Immature natural killer cell (primary cell): Measurements from ENCODE around the gene CHRNG. TPM values are rescaled to one million over a fixed set of nuclear protein-coding genes. Genes with fewer than 3 reads are reported as not detected.

Source experiments
- DNase-seq, 3 donors: peaks; one replicate each; pipeline ENCODE4 v3.0.0; 2022; ENCODE audit warnings: mixed read lengths in 1 of 3
- H3K27ac Mint-ChIP-seq, 6 donors: one replicate each; pipeline ENCODE4 v1.8.0; 2020; ENCODE audit warnings: mixed read lengths in 6 of 6, mild to moderate bottlenecking in 5 of 6, inconsistent platforms in 4 of 6, moderate library complexity in 3 of 6
- H3K27me3 Mint-ChIP-seq, 3 donors: one replicate each; pipeline ENCODE4 v1.8.0; 2020 to 2021; ENCODE audit warnings: low read depth in 3 of 3, mild to moderate bottlenecking in 3 of 3, mixed read lengths in 3 of 3, moderate library complexity in 3 of 3, inconsistent platforms in 1 of 3
- H3K36me3 Mint-ChIP-seq, 3 donors: one replicate each; pipeline ENCODE4 v1.8.0; 2020; ENCODE audit warnings: mixed read lengths in 3 of 3, inconsistent platforms in 2 of 3, mild to moderate bottlenecking in 2 of 3
- H3K4me1 Mint-ChIP-seq, 2 donors: one replicate each; pipeline ENCODE4 v1.8.0; 2020; ENCODE audit warnings: inconsistent platforms in 2 of 2, mild to moderate bottlenecking in 2 of 2, mixed read lengths in 2 of 2, moderate library complexity in 1 of 2
- H3K4me3 Mint-ChIP-seq, 5 donors: one replicate each; pipeline ENCODE4 v1.8.0; 2020; ENCODE audit warnings: mild to moderate bottlenecking in 5 of 5, mixed read lengths in 5 of 5, inconsistent platforms in 3 of 5, moderate library complexity in 3 of 5
- H3K9me3 Mint-ChIP-seq, 6 donors: one replicate each; pipeline ENCODE4 v1.8.0; 2020; ENCODE audit warnings: mild to moderate bottlenecking in 6 of 6, mixed read lengths in 6 of 6, inconsistent platforms in 4 of 6, moderate library complexity in 3 of 6
- polyA plus RNA-seq, 3 donors: library from polyadenylated mRNA; unstranded; fragments of 300-500 nt; fragmentation: Illumina TruSeq; gene quantifications; one replicate each; pipeline ENCODE4 v1.2.3, GENCODE V29; 2021

Gene CHRNG, protein sequence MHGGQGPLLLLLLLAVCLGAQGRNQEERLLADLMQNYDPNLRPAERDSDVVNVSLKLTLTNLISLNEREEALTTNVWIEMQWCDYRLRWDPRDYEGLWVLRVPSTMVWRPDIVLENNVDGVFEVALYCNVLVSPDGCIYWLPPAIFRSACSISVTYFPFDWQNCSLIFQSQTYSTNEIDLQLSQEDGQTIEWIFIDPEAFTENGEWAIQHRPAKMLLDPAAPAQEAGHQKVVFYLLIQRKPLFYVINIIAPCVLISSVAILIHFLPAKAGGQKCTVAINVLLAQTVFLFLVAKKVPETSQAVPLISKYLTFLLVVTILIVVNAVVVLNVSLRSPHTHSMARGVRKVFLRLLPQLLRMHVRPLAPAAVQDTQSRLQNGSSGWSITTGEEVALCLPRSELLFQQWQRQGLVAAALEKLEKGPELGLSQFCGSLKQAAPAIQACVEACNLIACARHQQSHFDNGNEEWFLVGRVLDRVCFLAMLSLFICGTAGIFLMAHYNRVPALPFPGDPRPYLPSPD
- polyA plus RNA-seq: not detected

DNA sequence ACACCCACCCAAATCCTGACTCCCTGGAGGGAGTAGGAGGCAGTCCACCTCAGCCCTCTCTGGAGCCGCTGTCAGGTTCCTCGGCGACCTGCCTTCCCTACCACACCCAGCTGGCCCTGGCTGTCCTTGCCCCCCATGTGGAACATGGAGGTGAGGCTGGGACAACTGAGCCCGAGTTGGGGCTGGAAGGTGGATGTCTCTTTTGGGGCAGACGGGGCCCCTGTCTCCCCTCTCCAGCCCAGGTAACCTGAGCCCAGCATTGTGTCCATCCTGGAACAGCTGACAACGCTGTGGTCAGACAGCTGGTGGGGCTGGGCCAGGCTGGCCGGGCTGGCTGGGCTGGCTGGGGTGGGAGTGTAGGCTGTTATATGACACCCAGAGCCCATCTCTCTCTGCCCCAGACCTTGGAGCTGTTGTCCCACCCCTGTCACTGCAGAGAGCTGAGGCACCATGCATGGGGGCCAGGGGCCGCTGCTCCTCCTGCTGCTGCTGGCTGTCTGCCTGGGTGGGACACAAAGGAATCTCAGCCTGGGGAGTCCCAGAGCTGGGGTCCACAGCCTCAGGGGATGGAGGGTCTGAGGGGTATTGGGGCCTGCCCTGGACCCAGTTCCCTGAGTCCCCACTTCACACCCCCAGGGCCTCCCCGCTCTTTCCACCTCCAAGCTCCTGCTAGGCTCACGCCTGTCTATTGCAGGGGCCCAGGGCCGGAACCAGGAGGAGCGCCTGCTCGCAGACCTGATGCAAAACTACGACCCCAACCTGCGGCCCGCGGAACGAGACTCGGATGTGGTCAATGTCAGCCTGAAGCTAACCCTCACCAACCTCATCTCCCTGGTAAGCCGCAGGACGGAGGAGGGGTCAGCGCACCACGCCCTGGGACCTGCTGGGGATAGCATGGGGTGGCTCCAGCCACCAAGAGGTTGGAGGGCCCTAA, at the start of gene CHRNG:
TSS of gene CHRNG (plus strand) at position 395 of the 934 bp plus-strand sequence. CDS start at position 451, 56 bp downstream.
- Mint-ChIP-seq H3K4me1 (peaks cover 0 to 1% of the 10 kb centered on the region in 2 donors), H3K27ac (no peak within 1 kb of the TSS), H3K4me3 (no peak within 1 kb of the TSS), H3K36me3 (no peaks in the 10 kb centered on the region), H3K27me3 (peaks cover 4 to 9% (median 4%) of the 10 kb centered on the region in 3 donors), H3K9me3 (peaks cover 0 to 1% (median 0%) of the 10 kb centered on the region in 6 donors)
- DNase-seq: no peak

DNA sequence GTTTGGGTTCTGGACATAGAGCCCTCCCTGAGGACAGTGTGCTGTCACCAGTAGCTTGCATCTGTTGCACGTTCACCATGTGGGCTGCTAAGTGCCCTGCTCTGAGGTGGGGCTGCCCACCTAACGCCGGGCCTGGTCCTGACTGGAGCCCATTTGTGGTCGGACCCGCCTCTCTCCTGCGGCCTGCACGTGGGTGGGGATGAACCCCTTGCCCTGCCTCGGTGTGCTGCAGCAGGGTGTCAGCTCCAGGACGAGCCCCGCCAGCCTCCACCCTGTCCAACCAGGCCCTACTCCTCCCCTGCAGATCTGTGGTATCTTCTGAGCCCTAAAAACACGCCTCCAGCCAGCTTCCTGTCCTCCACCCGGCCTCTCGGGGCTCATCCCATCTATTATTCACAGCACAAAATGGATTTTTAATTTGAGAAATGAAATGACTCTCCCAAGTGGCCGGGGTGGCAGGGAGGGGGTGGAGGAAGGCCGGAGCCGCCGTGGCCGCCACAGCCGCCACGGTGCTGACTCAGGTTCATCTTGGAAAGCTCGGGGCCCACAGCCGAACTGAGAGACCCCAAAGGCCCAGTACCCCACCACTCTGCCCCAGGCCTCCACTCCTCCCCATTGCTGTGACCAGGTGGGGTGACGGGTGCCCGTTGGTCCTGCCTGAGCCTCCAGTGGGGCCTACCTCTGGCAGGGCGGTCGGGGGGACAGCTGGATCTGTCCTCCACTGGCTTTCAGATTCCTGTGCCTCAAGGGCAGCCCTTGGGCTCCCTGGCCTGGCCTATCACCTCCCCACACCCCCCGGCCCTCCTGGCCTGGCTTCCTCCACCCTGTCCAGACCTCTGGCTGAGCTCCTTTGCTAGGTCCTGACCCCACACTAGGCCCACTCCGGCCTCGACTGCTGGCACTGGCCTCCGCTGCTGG, 49.0 kb upstream of the CHRNG start:
- Mint-ChIP-seq H3K27me3 (peaks cover 0 to 16% (median 10%) of the 10 kb centered on the region in 3 donors), H3K27ac (no peak overlapping the region), H3K9me3 (peaks cover 0 to 2% (median 0%) of the 10 kb centered on the region in 6 donors), H3K36me3 (no peaks in the 10 kb centered on the region), H3K4me1 (peaks cover 0 to 8% of the 10 kb centered on the region in 2 donors), H3K4me3 (no peak overlapping the region)
- no peak for DNase-seq

DNA sequence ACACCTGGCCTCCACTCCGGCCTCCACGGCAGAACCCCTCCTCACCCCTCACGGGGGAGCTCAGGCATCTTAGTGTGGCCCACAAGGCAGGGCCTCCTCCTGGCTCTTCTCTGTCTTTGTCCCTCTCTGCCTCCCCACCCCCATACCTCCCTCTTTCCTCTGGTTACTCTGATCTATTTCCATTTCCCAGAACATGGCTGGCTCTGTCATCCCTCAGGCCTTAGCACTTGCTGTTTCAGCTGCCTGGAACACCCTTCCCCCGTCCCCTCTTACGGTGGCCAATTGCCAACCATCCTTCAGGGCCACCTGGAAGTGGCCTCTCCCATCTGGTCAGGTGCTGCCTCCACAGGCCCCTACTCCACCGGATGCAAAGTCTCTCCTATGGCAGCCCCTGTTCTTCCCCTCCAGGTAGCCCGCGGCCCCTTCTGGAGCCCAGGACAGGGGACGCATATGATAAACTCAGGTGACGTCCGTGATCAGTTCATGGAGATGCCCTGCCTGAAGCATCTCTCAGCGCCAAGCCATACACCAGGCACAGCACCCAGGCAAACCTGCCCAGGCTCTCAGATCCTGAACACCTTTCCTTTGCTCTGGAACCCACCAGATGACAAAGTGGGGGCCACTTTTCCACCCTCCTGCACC, 48.2 kb upstream of the CHRNG start:
- no peak for DNase-seq
- H3K4me3 Mint-ChIP-seq: no peak overlapping the region
- H3K9me3 Mint-ChIP-seq: peaks cover 0 to 2% (median 0%) of the 10 kb centered on the region in 6 donors
- H3K36me3 Mint-ChIP-seq: no peaks in the 10 kb centered on the region
- H3K27ac Mint-ChIP-seq: no peak overlapping the region
- peaks cover 0 to 8% of the 10 kb centered on the region in 2 donors for H3K4me1 Mint-ChIP-seq
- peaks cover 0 to 18% (median 10%) of the 10 kb centered on the region in 3 donors for H3K27me3 Mint-ChIP-seq

DNA sequence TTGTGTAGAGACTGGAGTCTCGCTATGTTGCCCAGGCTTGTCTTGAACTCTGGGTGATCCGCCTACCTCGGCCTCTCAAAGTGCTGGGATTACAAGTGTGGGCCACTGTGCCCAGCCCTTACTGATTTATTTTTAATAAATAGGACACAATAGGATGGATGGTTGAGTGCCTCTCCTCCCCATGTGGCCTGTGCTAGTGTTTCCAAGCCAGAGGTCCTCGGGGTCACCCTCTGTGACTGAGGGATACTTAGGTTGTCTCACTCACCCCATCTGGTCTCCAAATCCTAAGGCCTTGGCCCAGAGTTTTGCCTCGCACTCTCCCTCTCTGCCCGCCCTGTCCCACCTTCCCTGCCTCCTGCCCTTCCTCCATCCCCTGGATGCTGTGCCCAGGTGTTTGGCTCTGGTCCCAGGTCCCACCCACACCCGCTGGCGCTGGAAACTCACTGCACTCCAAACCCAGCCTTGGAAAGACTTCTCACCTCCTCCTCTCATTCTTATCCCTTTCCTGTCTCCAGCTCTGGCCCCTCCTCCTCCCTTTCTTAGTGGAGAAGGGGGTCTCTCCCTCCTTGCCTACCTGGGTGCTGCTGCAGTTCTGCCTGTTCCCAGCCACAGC, 47.1 kb upstream of the CHRNG start:
- H3K27me3 Mint-ChIP-seq: peaks cover 0 to 18% (median 10%) of the 10 kb centered on the region in 3 donors
- no peaks in the 10 kb centered on the region for H3K36me3 Mint-ChIP-seq
- H3K27ac Mint-ChIP-seq: peak overlapping the region in 1 of 6 donors; percentile 53
- peaks cover 0 to 8% of the 10 kb centered on the region in 2 donors for H3K4me1 Mint-ChIP-seq
- DNase-seq: no peak
- H3K9me3 Mint-ChIP-seq: peaks cover 0 to 2% (median 0%) of the 10 kb centered on the region in 6 donors
- H3K4me3 Mint-ChIP-seq: no peak overlapping the region

DNA sequence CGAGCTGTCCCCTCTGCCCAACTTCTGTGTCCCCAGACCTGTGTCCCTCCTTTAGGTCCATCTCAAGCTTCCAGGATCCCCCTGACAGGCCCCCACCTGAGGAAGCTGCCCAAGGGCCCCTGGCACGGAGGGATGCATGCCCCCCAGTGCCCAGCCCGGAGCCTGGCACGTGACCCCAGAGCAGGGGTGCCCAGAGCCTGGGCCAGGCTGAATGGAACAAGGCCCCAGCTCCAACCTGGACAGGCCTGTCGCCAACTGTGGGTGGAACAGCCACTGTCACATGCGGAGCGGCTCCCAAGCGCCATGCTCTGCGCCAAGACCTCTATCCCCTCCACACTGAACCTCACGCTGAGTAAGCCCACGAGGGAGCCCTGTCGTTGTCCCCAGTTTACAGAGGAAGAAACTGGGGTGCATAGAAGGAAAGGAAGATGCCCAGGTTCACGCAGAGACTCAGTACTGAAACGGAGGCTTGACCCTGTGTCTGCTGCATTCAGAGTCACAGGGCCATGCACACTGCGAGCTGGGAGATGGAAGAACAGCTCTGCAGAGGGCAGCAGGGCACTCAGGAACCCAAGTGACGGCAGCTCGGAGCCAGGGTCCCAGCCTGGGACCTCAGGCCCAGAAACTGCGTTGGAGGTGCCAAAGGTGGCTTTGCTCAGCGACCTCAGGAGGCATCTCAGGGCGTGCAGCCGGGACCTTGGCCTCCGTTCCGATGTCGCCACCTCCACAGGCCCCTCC, 46.4 kb upstream of the CHRNG start:
- Mint-ChIP-seq H3K4me3 (no peak overlapping the region), H3K4me1 (peaks cover 0 to 8% of the 10 kb centered on the region in 2 donors), H3K27me3 (peaks cover 0 to 17% (median 10%) of the 10 kb centered on the region in 3 donors), H3K36me3 (no peaks in the 10 kb centered on the region), H3K27ac (no peak overlapping the region), H3K9me3 (peaks cover 0 to 2% (median 0%) of the 10 kb centered on the region in 6 donors)
- no peak for DNase-seq

DNA sequence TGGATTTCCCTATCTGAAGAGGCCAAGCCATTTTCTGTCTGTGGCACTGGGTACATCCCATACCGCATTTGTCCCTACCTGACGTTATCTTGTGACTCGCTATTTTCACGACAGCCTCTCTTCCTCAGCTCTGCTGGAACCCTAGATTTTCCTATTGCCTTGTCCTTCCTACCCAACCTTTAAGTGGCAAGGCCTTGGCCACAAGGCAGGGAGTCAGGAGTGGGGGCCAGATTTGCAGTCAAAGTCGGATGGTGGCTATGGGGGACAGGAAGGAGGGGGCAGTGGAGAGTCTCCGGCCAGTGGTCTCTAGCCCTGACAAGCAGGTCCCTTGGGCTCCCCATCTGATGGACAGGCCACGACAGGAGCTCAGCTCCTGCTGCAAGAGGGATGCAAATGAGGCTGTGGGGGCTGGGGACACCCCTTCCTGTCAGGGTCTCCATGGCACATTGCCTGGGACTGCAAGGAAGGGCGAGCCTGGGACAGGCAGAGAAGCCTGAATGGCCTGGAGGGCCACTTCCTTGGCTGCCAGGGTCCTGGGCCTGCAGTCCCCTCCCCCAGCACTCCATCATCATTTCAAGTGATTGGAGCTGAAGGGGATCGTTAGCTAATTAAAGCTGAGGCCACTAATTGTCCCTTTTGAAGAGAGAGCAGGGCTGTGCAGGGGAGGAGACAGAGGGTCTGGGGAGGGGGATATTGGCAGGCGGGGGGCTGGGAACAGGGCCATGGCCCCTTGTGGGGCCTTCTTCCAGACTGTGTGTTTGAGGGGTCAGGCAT, 45.6 kb upstream of the CHRNG start:
- no peaks in the 10 kb centered on the region for H3K36me3 Mint-ChIP-seq
- no peak for DNase-seq
- H3K4me1 Mint-ChIP-seq: peaks cover 0 to 4% of the 10 kb centered on the region in 2 donors
- peaks cover 0 to 1% (median 0%) of the 10 kb centered on the region in 6 donors for H3K9me3 Mint-ChIP-seq
- no peak overlapping the region for H3K4me3 Mint-ChIP-seq
- H3K27me3 Mint-ChIP-seq: peaks cover 0 to 11% (median 8%) of the 10 kb centered on the region in 3 donors
- H3K27ac Mint-ChIP-seq: no peak overlapping the region

DNA sequence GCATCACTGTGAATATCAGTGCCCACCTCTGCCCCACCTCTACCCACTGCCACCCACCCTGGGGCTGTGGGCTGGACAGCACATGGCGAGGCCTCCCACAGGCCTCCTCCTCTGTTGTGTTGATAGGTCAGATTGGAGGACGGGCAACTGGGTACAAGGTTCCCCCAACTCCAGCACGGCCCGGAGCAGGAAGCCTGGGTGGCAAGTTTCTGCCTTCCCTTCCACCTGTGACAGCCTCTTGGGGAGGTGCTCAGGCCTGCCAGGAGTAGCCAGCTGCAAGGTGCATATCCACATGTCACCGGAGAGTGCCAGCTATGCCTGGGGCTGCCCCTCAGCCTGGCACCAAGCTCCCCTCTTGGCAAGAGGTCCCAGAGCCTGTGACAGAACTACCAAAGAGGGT, 45.0 kb upstream of the CHRNG start:
- no peak overlapping the region for H3K27ac Mint-ChIP-seq
- H3K36me3 Mint-ChIP-seq: no peaks in the 10 kb centered on the region
- no peak for DNase-seq
- H3K4me1 Mint-ChIP-seq: no peaks in the 10 kb centered on the region
- H3K27me3 Mint-ChIP-seq: peaks cover 0 to 8% (median 7%) of the 10 kb centered on the region in 3 donors
- no peak overlapping the region for H3K4me3 Mint-ChIP-seq
- no peaks in the 10 kb centered on the region for H3K9me3 Mint-ChIP-seq

DNA sequence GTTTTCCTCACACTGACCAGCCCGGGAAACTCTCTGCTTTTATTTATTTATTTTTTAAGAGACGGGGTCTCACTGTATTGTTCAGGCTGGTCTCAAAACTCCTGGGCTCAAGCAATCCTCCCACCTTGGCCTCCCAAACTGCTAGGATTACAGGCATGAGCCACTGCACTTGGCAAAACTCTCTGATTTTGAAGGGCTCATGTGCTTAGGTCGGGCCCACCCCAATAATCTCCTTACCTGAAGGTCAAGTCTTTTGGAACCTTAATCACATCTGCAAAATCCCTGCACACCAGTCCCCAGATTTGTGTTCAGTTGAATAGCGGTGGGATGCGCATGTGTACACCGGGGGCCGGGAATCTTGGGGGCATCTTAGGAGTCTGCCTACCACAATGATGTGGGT, 44.2 kb upstream of the CHRNG start:
- no peaks in the 10 kb centered on the region for H3K4me1 Mint-ChIP-seq
- H3K27me3 Mint-ChIP-seq: peaks cover 0 to 7% (median 6%) of the 10 kb centered on the region in 3 donors
- no peak overlapping the region for H3K27ac Mint-ChIP-seq
- H3K4me3 Mint-ChIP-seq: no peak overlapping the region
- no peaks in the 10 kb centered on the region for H3K36me3 Mint-ChIP-seq
- DNase-seq: no peak
- no peaks in the 10 kb centered on the region for H3K9me3 Mint-ChIP-seq

DNA sequence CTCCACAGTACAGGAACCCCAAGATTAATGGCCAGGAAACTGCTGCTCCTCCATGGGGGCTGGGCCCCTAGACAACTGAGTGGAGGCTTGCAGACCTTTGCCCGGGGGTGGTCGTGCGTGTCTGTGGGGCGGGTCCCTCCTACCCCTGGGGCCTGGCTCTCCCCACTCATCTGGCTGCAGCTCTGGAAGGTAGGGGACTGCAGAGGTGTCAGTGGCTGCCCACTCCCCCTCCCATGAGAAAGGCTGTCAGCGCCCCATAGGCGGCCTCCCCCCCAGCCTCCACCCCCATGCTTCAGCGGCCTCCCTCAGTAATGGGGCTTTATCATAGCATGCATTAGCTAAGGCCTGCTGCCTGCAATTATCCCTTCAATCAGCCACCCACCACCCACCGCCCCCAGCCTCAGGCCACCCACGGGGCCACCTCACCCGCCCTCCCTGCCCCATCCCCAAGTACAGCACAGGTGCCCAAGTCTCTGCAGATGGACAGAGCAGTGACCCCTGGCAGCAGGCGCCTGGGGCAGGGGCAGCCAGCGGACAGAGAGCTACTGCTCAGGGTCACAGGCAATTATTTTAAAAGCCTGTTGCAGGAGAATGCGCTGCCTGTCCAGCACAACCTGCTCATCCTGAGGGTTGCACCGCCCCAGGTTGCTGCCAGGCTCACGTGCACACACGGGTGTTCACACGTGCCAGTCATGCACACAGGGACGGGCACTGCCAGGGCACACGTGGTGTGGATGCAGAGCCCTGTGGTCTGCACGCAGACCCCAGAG, 42.8 kb upstream of the CHRNG start:
- peaks cover 0 to 7% (median 2%) of the 10 kb centered on the region in 3 donors for H3K27me3 Mint-ChIP-seq
- H3K36me3 Mint-ChIP-seq: no peaks in the 10 kb centered on the region
- H3K4me3 Mint-ChIP-seq: no peak overlapping the region
- H3K27ac Mint-ChIP-seq: no peak overlapping the region
- no peak for DNase-seq
- no peaks in the 10 kb centered on the region for H3K9me3 Mint-ChIP-seq
- no peaks in the 10 kb centered on the region for H3K4me1 Mint-ChIP-seq

DNA sequence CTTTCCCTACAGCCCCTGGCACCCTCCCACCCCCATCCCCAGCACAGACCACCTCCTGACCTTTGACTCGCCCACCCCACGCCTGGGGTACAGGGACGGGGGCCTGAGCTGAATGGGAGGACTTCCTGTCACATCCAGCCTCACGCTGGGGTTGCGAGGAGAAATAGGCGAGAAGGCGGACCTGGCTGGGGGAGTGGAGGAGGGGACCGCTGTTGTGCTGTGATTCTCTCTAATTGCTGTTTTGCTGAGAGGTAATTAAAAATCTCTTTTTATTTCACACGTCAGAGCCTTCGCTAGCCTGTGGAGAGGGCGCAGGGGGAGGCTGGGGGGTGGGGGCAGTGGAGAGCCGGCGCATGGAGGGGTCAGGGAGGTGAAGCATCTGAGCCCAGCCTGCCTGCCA, 42.1 kb upstream of the CHRNG start:
- peaks cover 0 to 7% (median 1%) of the 10 kb centered on the region in 3 donors for H3K27me3 Mint-ChIP-seq

DNA sequence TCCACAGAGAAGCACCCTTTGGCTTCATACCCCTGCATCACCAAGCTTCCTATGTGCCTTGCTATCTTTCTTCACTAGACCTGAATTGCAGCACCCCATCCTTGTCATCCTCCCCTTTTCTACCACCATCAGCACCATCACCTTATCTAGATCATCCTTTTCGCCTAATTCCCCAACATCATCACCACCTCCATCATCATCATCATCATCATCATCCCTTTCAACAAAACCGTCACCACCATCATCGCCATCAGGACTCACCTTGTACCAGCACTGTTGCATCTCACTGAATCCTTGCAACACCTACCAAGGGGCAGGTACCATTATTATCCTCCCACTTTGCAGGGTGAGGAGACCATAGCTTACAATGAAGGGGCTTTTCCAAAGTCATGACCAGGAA, 41.0 kb upstream of the CHRNG start:
- Mint-ChIP-seq H3K27ac (no peak overlapping the region), H3K9me3 (no peaks in the 10 kb centered on the region), H3K4me1 (peaks cover 0 to 2% of the 10 kb centered on the region in 2 donors), H3K4me3 (no peak overlapping the region), H3K36me3 (no peaks in the 10 kb centered on the region), H3K27me3 (peaks cover 0 to 7% (median 4%) of the 10 kb centered on the region in 3 donors)
- DNase-seq: no peak

More for the DNA sequence above, 42.1 kb upstream of the CHRNG start:
- Mint-ChIP-seq H3K27ac (no peak overlapping the region), H3K4me3 (no peak overlapping the region), H3K9me3 (no peaks in the 10 kb centered on the region), H3K36me3 (no peaks in the 10 kb centered on the region), H3K4me1 (no peaks in the 10 kb centered on the region)
- DNase-seq: no peak
